ENCODE data around the gene KLHL8. TPM values are rescaled to one million over a fixed set of nuclear protein-coding genes. Genes with fewer than 3 reads are reported as not detected.

Gene KLHL8
- total RNA-seq, 4 donors from 2014 or later: 6.3 to 18.2 (median 13.3) TPM

GRCh38 chr4:87249332-87250019 is 29.1 kb upstream of the KLHL8 start:
- Histone ChIP-seq H3K36me3 (no peaks in the 10 kb centered on the region), H3K27ac (no peak overlapping the region), H3K4me3 (no peak overlapping the region), H3K9me3 (peaks cover 0 to under 1% (median 0%) of the 10 kb centered on the region in 4 donors), H3K4me1 (peaks cover 0 to 14% (median 0%) of the 10 kb centered on the region in 4 donors), H3K27me3 (no peaks in the 10 kb centered on the region)
- no peak for DNase-seq (ENCODE audit: low spot score in 2 of 2)
- 42 to 54% methylated on average over 2 of the region's 2 CpGs for WGBS, 2 donors
- no peak for TF ChIP-seq POLR2A (IDR thresholded peaks at IDR 0.05)
- no peak for TF ChIP-seq CTCF (IDR thresholded peaks at IDR 0.05)
- no peak for TF ChIP-seq EP300 (IDR thresholded peaks at IDR 0.05)

- H3K4me1 ChIP-seq: peaks cover 0 to 11% (median 0%) of the 10 kb centered on the region in 4 donors
- no peak for DNase-seq (ENCODE audit: low spot score in 2 of 2)
- H3K36me3 ChIP-seq: no peaks in the 10 kb centered on the region
- 93 to 98% methylated on average over 2 of the region's 2 CpGs for WGBS, 2 donors
- no peak for TF ChIP-seq EP300 (IDR thresholded peaks at IDR 0.05)
- no peak overlapping the region for H3K4me3 ChIP-seq
- peaks cover 0 to 28% (median 7%) of the 10 kb centered on the region in 4 donors for H3K9me3 ChIP-seq
- H3K27ac ChIP-seq: no peak overlapping the region
- H3K27me3 ChIP-seq: no peaks in the 10 kb centered on the region
Measured at GRCh38 chr4:87243426-87244053, 23.1 kb upstream of the KLHL8 start.

- Histone ChIP-seq H3K4me3 (no peak overlapping the region), H3K27me3 (no peaks in the 10 kb centered on the region), H3K36me3 (no peaks in the 10 kb centered on the region), H3K27ac (no peak overlapping the region), H3K9me3 (peaks cover 0 to 28% (median 7%) of the 10 kb centered on the region in 4 donors), H3K4me1 (peaks cover 0 to 11% (median 0%) of the 10 kb centered on the region in 4 donors)
- 42 to 47% methylated on average over 1 of the region's 1 CpG for WGBS, 2 donors
- DNase-seq (ENCODE audit: low spot score in 2 of 2): no peak
- TF ChIP-seq CTCF (IDR thresholded peaks at IDR 0.05) (no peak), EP300 (IDR thresholded peaks at IDR 0.05) (no peak), POLR2A (IDR thresholded peaks at IDR 0.05) (no peak)
Measured at GRCh38 chr4:87241336-87241735, 20.9 kb upstream of the KLHL8 start.

- no peak for DNase-seq (ENCODE audit: low spot score in 2 of 2)
- no peak overlapping the region for H3K27ac ChIP-seq
- H3K27me3 ChIP-seq: no peaks in the 10 kb centered on the region
- H3K4me1 ChIP-seq: peaks cover 0 to 13% (median 0%) of the 10 kb centered on the region in 4 donors
- TF ChIP-seq CTCF (IDR thresholded peaks at IDR 0.05) (no peak), EP300 (IDR thresholded peaks at IDR 0.05) (no peak), POLR2A (IDR thresholded peaks at IDR 0.05) (no peak)
- H3K9me3 ChIP-seq: peaks cover 0 to 28% (median 7%) of the 10 kb centered on the region in 4 donors
- 3 to 20% methylated on average over 1 of the region's 1 CpG for WGBS, 2 donors
- H3K4me3 ChIP-seq: no peak overlapping the region
- no peaks in the 10 kb centered on the region for H3K36me3 ChIP-seq
Measured at GRCh38 chr4:87240341-87240740, 19.9 kb upstream of the KLHL8 start.

GRCh38 chr4:87239821-87240220 is 19.4 kb upstream of the KLHL8 start:
- peaks cover 0 to 13% (median 0%) of the 10 kb centered on the region in 4 donors for H3K4me1 ChIP-seq
- no peaks in the 10 kb centered on the region for H3K36me3 ChIP-seq
- H3K9me3 ChIP-seq: peaks cover 0 to 28% (median 7%) of the 10 kb centered on the region in 4 donors
- no peaks in the 10 kb centered on the region for H3K27me3 ChIP-seq
- no peak for DNase-seq (ENCODE audit: low spot score in 2 of 2)
- H3K27ac ChIP-seq: no peak overlapping the region
- TF ChIP-seq CTCF (IDR thresholded peaks at IDR 0.05): no peak
- no peak for TF ChIP-seq POLR2A (IDR thresholded peaks at IDR 0.05)
- TF ChIP-seq EP300 (IDR thresholded peaks at IDR 0.05): no peak
- no peak overlapping the region for H3K4me3 ChIP-seq
